GM18507 (cell line): ENCODE measurements around the gene ATP9A.
"Not testable (repeated sequence)": the region's sequence is repeated elsewhere in the genome, so short reads cannot be mapped to it uniquely, and the experiment has no call there.

Experiments
- DNase-seq: peaks from one replicate; pipeline ENCODE4 v3.0.0; 2011; ENCODE audit warnings: low read depth; ENCODE audit not compliant: insufficient read length; ENCODE audit errors: extremely low spot score
- FAIRE-seq: peaks from 2 replicates; lab custom pipeline; 2011; peaks lifted over from hg19 to GRCh38; lab: Jason Lieb, UNC

Gene ATP9A

DNA sequence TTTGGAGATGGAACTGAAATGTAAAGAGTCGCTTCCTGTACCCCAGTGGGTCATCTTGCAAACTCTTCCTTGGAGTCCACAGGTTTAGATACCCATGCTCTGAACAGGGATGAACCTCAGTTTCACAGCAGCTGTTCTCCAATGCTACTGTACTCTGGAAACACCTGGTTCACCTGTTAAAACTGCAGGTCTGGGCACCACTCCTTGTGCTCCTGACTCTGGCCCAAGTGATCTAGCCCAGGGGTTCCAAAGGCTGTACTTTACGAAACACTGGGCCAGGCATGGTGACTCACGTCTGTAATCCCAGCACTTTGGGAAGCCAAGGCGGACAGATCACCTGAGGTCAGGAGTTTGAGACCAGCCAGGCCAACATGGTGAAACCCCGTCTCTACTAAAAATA, 102.1 kb downstream of the ATP9A start:
- DNase-seq (no peak), FAIRE-seq (no peak)

DNA sequence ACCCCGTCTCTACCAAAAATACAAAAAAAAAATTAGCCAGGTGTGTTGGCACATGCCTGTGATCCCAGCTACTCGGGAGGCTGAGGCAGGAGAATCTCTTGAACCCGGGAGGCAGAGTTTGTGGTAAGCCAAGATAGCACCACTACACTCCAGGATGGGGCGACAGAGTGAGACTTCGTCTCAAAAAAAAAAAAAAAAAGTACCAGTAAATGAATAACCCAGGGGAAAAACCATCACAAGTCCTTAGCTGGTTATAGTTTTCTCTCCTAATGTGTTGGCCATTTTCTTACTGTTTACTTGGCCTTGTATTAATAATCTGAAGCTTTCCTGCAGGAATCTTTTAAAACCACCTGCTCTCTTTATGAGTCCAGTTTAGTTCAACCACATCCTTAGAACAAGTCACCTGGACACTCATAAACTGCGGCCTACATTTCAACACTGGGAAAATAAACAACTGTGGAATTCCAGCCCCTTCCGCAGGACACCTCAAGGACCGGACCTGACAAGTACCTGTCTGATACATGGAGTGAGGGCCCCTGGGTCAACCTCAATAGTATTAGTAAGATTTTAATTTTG, 102.6 kb downstream of the ATP9A start:
- DNase-seq (no peak), FAIRE-seq (no peak)

DNA sequence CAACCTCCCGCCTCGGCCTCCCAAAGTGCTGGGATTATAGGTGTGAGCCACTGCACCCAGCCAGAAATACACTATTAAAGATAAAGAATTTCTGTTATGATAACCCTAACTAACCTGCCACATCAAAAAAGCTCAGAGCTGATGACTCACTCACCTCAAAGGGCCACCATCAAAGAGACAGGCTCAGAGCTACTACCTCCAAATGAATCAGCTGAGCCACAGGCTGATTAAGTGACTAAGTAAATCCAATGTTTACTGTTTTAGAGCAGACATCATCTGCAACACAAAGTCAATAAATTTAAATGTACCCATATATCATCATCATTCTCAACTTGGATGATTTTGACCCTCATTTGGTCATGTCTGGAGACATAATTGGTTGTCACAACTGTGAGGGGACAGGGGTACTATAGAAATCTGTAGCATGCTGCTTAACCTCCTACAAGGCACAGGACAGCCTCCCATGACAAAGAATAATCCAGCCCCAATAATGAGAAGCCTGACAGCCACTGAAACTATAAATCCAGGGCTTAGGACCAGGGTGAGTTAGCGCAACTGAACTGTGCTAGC, 106.5 kb downstream of the ATP9A start:
- FAIRE-seq (no peak), DNase-seq (no peak)

DNA sequence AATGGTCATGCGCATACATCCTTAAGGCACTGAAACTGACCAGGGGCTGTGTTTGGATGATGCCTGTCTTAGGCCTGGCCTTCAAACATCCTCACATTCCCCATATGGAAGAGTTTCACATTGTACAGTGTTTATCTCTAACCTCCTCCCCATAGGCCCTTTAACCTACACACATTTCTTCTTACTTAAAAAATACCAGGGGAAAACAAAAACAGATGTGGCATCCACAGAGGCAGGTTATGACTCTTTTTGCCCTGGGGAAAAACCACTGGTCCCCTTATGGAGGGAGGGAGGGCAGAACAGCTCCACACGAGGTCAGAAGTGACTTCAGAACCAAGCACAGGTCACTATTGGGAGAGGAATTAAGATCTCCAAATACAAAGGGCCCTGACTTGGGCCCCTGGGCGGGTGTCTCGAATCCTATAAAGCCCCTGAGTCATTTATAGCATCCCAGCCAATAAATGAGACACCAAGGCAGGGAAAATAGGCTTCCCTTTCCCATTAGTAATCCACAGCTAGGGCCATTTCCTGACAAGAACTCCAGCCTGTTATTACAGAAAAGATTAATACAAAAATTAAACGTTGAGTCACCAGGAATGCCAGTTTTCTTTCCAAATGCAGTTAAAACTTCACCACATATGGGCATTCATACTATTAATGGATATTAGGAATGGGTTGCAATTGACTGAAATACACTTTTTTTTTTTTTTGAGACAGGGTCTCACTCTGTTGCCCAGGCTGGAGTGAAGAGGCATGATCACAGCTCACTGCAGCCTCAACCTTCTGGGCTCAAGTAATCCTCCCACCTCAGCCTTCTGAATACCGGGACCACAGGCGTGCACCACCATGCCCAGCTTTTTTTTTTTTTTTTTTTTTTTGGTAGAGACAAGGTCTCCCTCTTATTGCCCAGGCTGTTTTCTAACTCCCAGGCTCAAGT, 107.2 kb downstream of the ATP9A start:
- FAIRE-seq (no peak), DNase-seq (no peak)

DNA sequence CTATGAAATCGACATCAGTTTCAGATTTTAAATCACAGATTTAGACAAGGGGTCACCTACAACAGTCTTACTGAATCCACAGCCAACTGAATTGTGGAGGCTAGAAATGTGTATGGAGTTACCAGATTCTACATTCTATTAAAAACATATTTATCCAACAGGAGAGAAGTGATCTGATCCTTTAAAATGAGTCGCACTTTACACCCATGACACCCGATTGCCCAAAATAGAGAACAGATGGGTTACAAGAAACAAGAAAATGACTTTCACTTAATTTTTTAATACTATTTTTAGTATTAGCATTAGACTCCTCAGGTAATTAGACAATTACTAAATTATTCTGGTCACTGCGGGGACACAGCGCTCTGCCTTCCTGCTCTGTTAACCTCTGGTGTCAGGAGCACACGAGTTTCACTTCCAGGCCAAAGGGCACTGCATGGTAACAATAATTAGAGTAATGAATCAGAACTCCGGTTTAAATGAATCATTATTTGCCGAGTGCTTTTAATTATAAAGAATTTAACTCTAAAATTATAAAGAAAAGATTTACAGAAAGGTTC, 108.6 kb downstream of the ATP9A start:
- FAIRE-seq = no peak
- DNase-seq = no peak

DNA sequence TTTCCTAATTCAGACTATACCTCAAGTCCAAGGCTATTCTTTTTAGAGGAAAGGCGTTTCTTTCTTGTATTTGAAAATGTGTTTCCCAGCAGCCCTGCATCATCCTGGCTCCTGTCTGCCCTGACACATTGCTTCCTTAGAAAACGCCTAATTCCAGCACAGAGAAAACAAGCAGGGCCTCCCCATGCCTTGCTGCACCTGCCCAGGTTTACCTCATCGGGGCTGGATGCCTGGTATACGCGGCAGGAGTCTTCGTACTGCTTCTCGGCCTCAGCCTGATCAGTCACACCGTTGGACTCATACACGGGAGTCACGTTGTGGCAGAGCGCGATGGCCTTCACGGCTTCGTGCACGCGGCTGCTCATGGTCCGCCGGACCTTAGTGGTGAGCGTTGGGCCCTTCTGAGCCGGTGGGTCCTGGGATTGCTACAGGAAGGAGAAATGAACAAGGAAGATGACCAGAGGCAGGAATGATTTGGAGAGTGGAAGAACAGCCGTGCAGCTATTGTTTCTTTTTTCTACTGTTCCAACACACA, 111.4 kb downstream of the ATP9A start:
- DNase-seq = no peak
- FAIRE-seq = no peak

DNA sequence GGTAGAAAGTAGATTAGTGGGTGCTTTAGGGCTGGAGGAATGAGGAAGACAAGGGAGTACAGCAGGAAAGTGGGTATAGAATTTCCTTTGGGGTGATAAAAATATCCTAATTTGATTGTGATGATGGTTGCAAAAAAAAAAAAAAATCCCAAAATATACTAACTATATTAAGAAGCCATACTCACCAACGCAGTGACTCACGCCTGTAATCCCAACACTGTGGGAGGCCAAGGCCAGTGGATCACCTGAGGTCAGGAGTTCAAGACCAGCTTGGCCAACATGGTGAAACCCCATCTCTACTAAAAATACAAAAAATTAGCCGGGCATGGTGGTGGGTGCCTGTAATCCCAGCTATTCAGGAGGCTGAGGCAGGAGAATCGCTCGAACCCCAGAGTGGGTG, 112.1 kb downstream of the ATP9A start:
- not testable (repeated sequence) for FAIRE-seq, DNase-seq

DNA sequence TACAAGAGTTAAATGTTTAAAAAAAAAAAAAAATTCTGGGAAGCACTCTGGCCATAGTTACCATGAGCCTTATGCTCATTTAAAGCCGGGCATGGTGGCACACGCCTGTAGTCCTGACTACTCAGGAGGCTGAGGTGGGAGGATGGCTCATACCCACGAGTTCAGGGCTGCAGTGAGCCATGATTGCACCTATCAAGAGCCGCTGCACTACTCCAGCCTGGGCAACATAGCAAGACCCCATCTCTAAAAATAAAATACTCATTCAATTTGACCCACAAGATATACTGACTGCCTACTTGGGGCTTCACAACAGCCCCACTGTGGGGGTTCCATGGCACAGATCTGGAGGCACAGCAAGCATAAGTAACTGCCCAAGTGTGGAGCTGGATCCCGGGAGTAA, 113.7 kb downstream of the ATP9A start:
- FAIRE-seq (no peak), DNase-seq (no peak)

DNA sequence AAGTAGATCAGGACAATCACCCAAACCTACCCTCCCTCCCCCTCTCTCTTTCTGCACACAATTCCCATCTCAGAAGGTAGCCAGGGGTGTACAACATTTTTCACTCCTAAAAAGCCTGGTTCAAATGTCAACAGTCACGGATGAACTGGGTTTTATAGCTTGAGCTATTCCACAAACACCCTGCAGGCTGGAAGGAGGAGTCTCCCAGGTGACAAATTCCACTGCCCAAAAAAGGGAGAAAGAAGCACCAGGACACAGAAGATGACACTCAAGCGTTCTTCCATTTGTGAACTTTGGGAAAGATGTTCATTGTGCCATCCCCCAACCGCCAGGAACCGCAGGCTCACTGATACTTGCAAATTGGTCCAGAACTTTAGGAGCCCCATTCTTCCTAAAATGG, 114.1 kb downstream of the ATP9A start:
- DNase-seq (no peak), FAIRE-seq (no peak)

DNA sequence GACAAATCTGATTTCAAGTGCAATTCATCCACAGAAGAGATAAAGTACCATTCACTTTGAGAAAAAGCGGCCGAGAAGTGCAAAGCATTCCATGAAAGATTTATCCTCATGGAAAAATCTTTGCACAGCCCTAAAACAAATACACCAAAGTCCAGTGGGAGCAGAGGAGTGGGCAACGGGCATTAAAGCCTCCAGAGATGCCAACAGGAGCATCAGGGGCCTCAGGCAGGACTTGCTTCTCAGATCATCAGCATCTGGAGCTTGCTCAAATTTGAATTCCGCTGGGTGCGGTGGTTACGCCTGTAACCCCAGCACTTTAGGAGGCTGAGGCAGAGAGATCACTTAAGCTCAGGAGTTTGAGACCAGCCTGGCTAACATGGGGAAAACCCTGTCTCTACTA, 115.0 kb downstream of the ATP9A start:
- no peak for FAIRE-seq
- no peak for DNase-seq

DNA sequence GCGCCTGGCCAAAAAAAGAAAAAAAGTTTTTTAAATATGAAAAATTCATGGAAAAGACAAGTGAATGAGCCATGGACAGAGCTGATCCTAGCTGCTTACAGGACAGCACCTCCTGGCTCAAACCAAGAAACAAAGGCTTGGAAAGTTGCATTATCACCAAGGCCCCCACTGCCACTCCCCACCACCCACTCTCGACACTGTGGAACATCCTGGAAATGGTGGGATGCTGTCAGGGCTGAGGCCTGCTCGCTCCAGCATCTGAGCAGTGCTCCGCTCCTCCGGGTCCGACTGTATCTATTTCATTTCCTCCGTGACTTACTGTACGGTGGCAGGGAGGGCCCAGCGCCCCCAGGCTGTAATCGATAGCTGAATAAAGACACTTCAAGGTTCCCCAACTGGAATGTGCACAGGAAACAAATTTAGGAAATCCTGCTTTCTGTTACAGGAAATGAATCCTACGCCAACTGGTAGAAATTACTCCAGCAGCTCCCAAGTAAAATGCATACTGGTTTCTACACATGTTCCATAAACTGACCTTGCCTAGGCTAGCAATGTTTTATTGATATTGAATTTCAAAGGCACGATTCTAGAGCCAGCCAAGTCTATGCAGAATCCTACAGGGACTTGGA, 116.2 kb downstream of the ATP9A start:
- DNase-seq (no peak), FAIRE-seq (no peak)

DNA sequence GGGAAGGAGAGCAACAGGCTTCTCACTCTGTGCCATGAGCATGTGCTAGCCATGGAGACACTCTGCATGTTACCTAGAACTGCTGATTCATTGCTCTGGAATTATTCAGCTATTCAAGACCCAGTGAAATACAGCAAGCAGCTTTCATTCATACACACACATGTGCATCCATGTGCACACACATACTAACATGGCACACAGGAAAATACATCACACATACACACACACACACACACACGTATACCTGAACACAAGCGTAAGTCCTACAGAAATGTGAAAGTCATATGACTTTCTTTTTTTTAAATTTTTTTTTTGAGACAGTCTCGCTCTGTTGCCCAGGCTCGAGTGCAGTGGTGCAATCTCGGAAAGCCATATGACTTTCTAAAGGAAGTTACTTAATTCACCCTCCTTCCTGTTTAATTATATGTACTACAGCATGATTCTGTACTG, 117.5 kb downstream of the ATP9A start:
- FAIRE-seq (no peak), DNase-seq (no peak)

DNA sequence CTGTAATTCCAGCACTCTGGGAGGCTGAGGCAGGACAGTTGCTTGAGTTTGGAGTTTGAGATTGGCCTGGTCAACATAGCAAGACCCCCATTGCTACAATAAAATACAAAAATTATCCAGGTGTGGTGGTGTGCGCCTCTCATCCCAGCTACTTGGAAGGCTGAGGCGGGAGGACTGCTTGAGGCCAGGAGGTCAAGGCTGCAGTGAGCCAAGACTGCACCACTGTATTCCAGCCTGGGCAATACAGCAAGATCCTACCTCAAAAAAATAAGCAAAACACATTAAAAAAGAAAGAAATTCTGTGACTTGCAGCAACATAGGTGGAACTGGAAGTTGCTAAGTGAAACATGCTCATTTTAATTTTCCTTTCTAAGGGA, 119.6 kb downstream of the ATP9A start:
- DNase-seq (no peak), FAIRE-seq (no peak)

DNA sequence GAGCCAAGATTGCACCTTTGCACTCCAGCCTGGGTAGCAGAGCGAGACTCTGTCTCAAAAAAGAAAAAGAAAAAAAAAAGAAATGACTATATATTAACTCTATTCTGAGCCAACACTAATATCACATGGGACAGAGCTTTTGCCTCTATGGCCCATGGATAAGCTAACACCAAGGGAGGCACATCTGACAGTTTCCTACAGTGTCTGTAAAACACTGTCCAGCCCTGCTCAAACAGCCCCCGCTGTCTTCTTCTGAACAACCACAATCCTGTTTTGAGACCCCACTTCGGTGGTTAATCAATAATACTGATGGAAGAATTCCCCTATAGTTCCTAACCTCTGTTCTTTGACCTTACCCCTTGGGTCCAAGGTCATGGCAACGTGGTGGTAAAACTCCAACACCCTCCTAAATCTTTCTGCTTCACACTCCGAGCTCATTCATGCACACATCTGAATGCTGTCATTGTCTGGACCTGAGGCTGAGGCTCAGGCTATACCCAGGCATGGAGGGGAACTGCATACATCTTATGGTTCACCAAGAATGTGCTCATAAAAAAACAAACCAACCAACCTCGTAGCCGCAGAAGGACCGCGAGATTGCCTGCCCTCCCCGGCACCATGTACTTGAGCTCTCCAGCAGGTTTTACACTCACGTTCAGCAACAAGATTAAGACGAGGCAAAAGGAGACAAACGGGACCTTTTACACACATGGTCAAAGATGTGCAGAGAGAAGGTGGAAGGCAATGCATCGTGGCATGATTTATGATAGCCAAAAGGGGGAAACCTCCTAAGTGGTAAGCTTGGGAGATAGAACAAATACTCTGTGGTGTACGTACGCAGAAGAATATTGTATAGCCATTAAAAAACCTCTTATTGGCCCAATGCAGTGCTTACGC, 120.3 kb downstream of the ATP9A start:
- no peak for FAIRE-seq

DNA sequence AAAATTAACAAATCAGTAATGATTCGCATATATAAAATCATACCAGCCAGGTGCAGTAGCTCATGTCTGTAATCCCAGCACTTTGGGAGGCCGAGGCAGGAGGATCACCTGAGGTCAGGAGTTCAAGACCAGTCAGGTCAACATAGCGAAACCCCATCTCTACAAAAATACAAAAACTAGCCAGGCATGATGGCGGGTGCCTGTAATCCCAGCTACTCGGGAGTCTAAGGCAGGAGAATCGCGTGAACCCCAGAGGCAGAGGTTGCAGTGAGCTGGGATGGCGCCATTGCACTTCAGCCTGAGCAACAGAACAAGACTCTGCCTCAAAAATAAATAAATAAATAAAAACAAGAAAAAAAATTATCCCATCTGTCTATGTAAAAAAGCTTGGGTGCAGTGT, 124.4 kb downstream of the ATP9A start:
- DNase-seq, FAIRE-seq: not testable (repeated sequence)

More for the DNA sequence above, 120.3 kb downstream of the ATP9A start:
- DNase-seq = no peak

DNA sequence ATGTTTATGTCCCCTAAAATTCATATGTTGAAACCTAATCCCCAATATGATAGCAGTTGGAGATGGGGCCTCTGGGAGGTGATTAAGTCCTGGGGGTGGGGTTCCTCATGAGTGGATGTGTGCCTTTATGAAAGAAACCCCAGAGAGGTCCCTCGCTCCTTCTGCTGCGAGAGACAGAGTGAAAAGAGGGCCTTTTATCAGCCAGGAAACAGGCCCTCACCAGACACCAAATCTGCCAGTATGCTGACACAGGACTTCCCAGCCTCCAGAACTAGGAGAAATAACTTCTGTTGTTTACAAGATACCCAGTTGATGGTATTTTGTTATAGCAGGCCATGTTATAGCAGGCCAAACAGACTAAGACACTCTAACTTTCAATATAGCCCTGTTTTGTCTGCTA, 124.8 kb downstream of the ATP9A start:
- DNase-seq (no peak), FAIRE-seq (no peak)

DNA sequence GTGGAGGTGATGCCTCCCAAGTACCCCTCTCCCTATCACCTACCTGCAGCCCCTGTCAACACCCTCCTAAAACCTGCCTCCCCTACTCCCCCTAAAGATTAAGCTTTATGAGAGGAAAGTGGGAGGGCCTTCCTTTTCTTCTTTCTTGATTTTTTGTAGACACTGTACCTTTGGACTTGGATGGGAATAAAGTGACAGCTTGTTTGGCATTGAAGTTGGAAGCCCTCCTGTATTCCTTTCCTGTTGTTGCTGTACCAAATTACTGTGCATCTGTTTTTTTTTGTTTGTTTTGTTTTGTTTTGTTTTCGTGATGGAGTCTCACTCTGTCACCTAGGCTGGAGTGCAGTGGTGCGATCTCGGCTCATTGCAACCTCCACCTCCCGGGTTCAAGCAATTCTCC, 126.3 kb downstream of the ATP9A start:
- FAIRE-seq = no peak
- no peak for DNase-seq

DNA sequence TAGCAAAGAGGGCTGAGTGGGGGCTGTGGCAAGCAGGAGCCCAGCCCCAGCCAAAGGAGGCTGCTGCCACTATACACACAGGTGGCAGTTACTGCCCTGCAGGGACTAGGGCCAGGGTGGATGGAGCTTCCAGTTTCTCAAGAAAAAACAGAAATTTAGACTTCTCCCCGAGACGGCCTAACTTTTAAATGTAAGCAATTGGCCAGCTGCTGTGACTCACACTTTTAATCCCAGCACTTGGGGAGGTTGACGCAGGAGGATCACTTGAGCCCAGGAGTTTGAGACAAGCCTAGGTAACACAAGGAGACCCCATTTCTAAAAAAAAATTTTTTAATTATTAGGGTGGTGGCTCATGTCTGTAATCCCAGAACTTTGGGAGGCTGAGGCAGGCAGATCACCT, 127.4 kb downstream of the ATP9A start:
- FAIRE-seq (no peak), DNase-seq (no peak)
